Stimulated activated CD4-positive, alpha-beta T cell treated with anti-CD3 and anti-CD28 coated beads, Interleukin-2, amount 100 ng/mL, for 24 hours (primary cell): ENCODE results near the gene KIF23.
A peak's percentile ranks its signal among the peaks of the same experiment; 100 is the strongest.
"Not testable (repeated sequence)": the region's sequence is repeated elsewhere in the genome, so short reads cannot be mapped to it uniquely, and the experiment has no call there.

Experiments used
- DNase-seq, 2 donors: peaks; one replicate each; pipeline ENCODE4 v3.0.0-alpha.2; 2020

The KIF23 gene

DNA sequence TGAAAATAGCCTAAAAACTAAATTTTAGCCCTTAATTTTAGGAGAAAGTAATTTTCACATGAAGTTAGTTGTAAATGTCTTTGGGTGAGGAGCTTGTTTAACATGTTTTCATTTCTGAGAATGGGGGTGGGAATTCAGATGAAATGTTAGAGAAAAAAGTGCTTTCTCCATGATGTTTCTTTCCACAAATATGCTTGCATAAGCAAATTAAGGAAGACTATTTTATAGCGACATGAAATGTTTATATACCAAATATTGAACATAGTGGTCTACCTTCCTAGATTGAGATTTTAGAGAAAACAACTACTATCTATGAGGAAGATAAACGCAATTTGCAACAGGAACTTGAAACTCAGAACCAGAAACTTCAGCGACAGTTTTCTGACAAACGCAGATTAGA is 25.5 kb downstream of the KIF23 start:
- DNase-seq, result no peak

DNA sequence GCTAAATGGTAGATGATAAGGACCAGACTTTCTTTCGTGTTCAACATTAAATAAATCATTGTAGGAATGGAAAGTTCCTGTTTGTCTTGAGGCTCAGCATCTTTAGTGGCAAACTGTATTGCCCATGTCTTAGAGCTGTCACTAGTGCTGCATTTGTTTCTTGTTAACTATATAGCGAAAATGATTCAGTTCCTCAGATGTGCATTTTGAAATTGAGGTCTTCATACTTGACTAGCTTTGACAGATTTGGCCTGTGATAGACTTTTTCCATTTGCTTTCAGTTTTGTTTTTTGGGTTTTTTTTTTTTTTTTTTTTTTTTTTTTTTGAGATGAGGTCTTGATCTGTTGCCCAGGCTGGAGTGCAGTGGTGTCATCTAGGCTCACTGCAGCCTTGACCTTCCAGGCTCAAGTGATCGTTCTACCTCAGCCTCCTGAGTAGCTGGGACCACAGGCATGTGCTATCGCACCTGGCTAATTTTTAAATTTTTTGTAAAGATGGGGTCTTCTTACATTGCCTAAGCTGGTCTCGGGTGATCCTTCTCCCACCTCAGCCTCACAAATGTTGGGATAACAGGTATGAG is 29.0 kb downstream of the KIF23 start:
- DNase-seq, result no peak

DNA sequence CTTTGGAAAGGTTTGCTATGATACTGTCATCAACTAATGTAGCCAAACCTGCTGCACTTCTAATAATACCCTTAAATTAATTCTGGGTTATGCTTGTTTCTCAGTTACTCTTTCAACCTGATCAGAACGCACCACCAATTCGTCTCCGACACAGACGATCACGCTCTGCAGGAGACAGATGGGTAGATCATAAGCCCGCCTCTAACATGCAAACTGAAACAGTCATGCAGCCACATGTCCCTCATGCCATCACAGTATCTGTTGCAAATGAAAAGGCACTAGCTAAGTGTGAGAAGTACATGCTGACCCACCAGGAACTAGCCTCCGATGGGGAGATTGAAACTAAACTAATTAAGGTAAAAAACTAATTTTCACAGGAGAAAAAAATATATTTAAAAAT is 30.5 kb downstream of the KIF23 start:
- no peak for DNase-seq

DNA sequence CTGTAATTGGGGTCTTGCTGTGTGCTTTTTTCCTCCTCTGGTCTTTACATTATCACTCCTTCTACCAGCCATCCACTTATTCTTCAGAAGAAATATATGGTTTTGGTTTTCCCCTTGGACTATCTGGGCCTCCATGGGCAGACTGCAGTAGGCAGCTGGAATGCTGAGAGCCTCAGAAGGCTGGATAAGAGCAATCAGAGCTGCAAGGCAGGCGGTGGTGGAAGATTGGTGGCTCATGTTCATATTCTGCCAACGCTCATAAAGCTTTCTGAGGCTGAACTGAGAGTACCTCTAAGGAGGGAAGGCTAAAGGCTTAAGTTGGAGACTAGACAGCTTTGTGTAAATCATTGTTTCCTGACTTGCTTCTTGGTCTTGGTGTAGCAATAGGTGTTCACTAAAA is 32.8 kb downstream of the KIF23 start:
- DNase-seq, result no peak

DNA sequence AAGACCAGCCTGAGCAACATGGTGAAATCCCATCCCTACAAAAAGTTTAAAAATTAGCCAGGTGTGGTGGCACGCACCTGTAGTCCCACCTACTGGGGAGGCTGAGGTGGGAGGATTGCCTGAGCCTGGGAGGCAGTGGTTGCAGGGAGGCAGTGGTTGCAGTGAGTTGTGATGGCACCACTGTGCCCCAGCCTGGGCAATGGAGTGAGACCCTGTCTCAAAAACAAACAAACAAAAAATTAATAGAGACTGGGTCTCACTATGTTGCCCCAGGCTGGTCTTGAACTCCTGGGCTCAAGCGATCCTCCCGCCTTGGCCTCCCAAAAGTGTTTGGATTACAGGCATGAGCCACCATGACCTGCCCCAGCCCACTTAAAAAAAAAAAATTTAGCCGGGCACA is 36.1 kb downstream of the KIF23 start:
- not testable (repeated sequence) for DNase-seq

DNA sequence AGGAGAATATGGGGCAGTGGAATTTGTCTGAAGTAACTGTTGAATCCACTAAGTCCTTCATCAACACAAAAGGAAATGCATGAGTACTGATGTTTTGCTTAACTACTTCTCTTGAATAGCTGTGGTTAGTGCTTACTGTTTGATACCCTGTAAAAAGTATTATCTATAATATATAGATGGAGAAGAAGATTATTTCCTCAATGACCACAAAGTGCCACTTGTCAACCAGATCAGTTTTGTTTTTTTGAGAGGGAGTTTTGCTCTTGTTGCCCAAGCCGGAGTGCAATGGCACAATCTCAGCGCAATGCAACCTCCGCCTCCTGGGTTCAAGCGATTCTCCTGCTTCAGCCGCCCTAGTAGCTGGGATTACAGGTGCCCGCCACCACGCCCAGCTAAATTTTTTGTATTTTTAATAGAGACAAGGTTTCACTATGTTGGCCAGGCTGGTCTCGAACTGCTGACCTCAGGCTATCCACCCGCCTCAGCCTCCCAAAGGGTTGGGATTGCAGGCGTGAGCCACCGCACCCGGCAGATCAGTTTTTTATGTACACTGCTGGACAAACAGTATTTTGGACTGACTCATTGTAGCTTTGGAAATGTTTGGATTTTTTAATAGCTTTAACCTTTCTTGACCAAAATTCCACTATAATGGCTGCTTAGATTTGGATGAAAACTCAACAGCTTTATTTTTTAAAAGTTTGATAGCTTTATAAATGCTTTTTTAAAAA is 37.0 kb downstream of the KIF23 start:
- DNase-seq, result no peak

DNA sequence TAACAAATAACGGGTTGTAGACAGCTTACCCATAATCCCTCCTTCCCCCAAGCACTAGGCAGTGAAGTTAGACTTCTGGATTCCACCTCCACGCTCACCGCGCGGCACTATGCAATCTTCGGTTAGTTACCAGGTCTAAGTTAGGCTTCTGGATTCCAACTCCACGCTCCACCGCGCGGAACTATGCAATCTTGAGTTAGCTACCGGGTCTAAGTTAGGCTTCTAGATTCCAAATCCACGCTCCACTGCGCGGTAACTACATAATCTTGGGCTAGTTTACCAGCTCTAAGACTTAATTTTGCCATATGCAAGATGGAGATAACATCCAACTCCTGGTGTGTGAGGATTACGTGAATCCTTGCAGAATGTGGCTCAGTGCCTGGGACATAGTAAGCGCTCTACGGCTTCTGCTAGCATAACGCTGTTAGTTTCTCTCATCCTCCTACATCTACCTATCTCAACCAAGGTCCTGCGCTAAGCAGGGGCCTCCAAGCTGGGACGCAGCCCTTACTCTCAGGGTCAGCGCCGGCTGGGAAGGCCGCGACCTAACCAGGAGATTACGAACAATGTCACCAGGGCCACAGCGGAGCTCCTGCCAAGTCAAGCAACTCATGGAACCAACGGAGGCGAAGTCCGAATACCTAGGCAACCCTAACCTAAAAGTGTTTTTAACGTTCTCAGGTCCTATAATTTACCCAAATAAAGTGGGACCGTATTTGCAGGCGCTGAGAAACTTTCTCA is 38.0 kb downstream of the KIF23 start:
- peak; percentile 40 to 41 for DNase-seq

DNA sequence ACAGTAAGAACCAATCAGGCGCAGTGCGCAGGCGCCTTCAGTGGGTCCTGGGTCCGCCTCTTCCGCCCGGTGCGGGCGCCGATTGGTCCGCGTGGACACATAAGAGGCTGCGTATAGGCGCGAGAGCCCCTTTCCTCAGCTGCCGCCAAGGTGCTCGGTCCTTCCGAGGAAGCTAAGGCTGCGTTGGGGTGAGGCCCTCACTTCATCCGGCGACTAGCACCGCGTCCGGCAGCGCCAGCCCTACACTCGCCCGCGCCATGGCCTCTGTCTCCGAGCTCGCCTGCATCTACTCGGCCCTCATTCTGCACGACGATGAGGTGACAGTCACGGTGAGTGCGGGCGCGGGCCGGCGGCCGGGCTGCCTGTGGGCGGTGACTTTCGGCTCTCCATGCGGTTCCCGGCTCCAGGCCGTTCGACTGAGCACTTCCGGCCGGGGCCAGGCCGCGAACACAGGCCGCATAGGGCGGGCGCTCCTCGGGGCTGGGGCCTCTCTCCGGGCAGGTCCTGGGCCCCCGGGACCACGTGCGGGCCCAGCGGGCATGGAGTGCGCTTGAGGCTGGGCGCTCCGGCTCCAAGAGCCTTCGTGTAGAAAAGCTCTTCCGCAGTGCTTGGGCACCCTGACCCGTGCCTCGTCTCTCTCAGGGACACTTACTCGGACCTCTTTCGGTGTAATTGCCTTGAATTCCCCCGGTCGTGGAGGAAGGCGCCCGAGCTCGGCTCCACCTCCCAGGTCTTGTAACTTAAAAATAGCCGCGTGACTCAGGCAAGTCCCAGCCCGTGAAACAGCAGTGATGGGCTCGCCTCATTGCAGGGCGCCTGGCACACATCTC is 38.8 kb downstream of the KIF23 start, which contains the start of gene RPLP1:
RPLP1 (plus strand) TSS at position 127 of the 830 bp plus-strand sequence; CDS start at position 258, 131 bp downstream.
- DNase-seq, result peak; percentile 94 to 95

DNA sequence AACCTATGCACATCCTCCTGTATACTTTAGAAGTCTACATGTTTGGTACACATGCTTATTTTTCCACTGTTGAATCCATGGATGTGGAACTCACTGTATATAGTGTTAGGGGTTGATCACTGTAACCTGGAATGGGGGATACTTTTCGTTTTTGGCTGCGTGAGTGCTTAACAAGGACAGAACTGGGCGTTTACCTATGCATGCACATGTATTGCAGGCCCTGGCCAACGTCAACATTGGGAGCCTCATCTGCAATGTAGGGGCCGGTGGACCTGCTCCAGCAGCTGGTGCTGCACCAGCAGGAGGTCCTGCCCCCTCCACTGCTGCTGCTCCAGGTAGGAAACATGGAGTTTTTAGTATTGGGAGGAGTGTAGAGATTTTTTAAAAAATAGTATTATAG is 40.8 kb downstream of the KIF23 start:
- DNase-seq, result no peak

DNA sequence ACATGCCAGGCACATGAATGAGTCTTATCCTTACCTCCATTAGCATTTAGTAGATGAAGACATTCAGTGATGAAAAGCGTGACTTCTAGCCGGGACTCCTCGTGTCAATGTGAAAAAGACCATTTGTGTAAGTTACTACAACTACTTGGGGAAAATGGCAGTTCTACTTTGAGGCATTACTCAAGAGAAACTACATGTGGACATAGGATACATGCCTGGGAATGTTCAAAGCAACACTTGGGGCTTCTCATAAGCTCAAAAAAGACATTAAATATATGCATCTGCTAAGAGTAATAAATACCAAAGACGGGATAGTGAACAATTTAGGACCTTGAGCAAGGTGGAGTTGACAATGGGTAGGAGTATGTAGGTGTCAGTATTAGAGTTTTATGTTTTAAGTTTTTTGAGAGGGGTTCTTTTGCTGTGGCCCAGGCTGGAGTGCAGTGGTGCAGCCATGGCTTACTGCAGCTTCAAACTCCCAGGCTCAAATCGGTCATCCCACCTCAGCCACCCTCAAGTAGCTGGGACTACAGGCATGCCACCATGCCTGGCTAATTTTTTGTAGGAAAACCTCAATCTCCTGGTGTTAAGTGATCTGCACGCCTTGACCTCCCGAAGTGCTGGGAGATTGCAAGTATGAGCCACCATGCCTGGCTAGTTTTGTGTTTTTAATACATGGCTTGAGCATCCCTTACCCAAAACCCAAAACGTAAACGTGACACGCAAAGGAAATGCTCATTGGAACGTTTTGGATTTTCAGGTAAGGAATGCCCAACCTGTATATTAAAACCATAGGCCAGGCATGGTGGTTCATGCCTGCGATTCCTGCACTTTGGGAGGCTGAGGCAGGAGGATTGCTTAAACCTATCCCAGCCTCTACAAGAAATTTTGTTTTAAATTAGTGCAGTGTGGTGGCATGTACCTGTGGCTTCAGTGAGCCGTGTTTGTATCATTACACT is 42.3 kb downstream of the KIF23 start:
- DNase-seq, result no peak

DNA sequence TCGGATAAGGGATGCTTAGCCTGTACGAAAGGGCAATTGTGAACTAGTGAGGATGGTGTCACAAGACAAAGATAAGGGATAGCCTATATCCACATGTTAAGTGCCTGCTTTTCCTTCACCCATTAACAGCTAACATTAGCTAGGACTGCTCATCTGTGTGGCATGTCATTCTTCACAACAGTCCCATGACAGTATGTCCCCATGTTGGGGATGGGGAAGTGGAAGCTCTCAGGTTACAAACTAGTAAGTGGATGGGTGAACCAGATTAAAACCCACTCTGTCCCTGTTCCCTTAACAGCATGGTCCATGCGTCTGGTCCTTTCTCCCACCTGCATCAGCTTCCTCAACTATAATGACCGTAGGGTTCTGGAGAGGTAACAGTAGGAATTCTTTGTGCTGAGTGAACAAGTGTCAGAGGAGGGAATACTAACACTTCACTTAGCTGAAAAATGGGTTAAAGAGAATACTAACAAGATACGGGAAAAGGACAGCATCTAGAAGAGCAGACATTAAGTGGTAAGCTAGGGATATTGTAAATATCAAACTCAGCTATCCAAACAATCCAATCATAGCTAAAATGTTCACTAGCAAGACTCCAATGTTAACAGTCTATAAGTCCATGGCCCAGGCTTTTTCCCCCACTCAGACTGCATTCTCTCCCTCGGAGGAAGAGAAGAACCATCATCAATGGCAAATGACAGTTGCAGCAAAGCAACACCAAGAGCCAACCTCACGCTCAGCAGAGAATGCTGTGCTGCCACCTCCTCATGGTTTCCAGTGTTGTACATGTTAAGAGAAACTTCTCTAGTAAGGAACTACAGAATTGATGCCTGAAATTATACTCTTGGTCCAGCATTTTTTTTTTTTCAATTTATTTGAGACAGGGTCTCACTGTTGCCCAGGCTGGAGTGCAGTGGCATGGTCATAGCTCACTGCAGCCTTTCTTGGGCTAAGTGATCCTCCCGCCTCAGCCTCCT is 43.4 kb downstream of the KIF23 start:
- no peak for DNase-seq

DNA sequence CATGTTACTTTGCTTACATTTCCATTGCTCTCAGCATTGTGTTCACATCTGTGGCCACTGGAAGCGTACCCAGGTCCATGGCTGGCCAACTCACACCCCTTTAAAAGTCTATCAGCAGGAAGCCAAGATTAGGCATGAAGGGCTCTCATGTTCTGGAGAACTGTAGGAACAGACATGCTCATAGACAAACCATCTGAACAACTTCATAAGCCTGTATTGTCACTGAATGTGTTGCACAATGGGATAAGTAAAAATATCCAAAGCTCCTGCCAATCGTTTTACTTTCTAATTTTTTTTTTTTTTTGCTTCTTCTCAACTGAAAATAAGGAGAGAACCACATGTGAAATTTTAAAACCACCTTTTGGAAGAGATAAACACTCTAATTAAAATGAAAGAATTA is 44.9 kb downstream of the KIF23 start:
- no peak for DNase-seq

DNA sequence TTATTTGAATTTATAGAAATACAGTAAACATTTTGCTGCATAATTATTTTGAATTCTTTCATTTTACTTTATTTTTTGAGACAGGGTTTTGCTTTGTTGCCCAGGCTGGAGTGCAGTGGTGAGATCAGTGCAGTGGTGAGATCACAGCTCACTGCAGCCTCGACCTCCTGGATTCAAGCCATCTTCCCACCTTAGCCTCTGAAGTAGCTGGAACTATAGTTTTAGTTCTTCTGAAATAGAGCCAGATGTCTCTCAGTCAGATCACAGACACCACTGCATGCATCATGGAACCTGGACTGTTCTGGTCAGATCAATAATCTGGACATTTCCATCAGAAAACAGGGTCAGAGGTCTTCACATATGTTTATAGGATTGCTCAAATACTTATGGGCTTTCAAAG is 46.3 kb downstream of the KIF23 start:
- no peak for DNase-seq

DNA sequence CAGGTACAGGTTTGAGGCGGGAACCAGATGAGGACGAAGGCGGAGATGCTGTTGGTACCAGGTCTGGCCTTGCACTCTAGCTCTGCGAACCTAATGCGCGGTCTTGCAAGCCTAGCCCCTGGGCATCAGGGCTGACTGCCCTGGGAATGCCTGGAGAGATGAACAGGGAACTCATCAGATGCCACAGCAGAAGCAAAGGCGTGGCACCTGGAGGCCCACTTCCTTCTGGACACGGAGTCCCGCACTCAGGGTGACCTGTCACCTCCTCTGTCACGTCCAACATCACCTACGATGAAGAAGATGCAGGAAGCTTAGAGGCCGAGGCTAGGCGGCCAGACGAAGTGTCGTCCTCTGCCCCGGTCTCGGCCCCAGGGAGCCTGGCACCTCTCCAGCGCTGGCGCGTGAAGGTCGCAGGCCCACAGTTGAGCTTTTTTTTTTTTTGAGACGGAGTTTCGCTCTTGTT is 47.9 kb downstream of the KIF23 start:
- DNase-seq, result no peak

DNA sequence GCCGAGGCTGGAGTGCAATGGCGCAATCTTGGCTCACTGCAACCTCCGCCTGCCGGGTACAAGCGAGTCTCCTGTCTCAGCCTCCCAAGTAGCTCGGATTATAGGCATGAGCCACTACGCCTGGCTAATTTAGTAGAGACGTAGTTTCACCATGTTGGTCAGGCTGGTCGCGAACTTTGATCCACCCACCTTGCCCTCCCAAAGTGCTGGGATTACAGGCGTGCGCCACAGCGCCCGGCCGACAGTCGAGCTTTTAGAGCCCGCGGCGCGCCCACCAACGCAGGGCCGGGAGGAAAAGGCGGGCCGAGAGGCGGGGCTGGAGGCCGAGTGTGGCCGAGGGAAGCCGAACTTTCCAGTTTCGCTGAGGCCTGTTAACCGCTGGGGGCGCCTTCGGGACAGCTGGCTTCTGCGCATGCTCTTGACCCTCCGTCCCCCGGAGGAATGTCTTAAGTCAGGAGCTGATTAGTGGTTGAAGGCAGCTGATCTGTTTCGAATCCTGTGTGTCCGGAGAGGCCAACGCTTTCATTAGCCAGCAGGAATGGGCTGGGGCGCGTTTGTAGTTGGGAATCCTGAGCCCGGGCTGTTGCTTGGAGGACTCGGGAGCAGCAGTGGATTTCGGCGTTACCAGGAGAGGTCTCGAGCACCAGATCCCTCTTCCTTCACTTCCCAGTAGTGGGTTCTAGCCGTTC is 48.5 kb downstream of the KIF23 start:
- peak; percentile 94 for DNase-seq

DNA sequence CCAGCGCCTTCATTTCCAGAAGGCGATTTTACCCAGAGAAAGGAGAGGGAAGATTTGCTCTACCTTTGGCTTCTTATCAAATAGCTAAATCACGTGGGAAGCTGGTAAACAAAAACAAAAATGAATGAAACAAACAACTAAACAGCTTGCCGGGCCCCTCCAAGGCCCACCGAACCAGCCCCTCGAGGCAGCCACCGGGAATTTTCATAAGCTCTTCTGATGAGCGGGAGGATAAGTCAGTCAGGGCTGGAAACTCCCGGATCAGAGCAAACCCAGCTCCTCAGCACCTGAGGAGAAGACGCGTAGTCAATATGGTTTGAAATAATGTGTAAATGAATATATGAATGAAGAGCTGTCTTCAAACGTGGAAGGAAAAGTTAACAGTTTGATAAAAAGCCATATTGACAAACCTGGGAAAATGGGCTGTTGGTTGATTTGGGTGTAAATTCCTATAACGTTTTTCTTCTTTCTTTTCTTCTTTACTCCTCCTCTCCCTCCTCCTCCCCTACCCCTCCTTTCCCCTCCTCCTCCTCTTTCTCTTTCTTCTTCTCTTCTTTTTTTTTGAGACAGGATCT is 49.1 kb downstream of the KIF23 start:
- DNase-seq, result no peak

DNA sequence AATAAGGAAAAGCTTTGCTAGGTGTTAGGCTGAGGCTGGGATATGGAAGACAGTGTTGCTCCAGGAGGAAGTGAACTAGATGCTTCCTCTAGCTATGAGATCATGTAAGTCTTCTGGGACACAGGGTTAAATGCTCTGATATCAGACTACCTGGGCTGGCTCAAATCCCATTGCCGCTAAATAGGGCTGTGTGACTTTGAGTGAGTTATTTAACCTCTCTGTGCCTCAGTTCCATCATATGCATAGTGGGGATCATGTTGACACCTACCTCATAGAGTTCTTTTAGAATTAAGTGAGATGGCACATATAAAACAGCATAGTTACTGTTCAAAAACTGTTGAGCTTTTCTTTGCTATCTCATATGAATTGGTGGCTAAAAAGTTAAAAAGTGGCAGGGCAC is 51.1 kb downstream of the KIF23 start:
- no peak for DNase-seq

DNA sequence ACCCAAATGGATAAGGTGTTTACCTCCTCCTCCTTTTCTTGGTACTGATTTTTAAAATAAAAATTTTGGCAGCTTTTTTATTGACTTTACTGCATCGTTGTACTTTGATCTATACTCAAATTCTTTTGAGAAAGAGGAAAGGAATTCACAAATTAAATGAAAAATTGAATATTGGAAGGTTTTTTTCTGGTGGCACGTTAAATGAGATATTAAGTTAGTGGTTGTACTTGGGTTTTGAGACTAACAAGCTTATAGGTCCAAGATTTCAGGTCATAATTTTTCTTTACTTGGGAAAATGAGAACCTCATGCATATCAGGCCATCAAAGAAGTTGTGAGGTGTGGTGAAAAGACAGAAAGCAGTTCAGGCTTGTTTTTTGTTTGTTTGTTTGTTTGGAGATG is 52.6 kb downstream of the KIF23 start:
- no peak for DNase-seq

DNA sequence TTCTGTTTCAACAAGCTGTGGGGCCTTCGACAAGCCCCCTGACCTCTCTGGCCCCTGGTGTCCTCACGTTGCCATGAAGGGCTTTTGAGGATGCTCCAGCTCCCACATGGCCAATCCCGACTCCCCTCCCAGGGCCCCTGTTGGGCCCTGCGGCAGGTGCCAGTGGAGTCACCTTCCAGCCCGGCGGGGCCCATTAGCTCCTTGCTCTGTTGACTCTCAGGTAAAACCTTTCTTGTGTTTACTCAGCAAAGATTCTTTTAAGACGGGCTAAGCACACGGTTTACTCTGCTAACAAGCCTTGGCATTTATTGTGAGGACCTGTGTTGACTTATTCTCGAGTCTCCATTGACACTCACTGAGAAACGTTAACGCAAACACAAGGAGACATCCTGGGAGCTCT is 53.5 kb downstream of the KIF23 start:
- DNase-seq, result no peak
